Thyroid gland (tissue), 4 donors: ENCODE results near the gene IL12RB2.

Experiments used
- CTCF ChIP-seq, 6 experiments: fragments of 200-600 bp in 3 of 6; fragments of 450-650 bp in 3 of 6; sonication (generic) in 3 of 6; IDR thresholded peaks; one replicate each; pipeline ENCODE4 v1.5.1; 2016 to 2019; ENCODE audit warnings: antibody characterized with exemption in 6 of 6, mild to moderate bottlenecking in 2 of 6, inconsistent platforms in 1 of 6, moderate library complexity in 1 of 6
- POLR2A ChIP-seq, 2 donors: fragments of 450-650 bp; IDR thresholded peaks; one replicate each; pipeline ENCODE4 v1.6.1; 2017; ENCODE audit warnings: antibody characterized with exemption in 2 of 2, mild to moderate bottlenecking in 2 of 2, moderate library complexity in 1 of 2

- TF ChIP-seq CTCF (IDR thresholded peaks at IDR 0.05) (no peak), POLR2A (IDR thresholded peaks at IDR 0.05) (no peak)
Measured at GRCh38 chr1:67404212-67404620, 96.5 kb downstream of the IL12RB2 start.
